H1 (cell line): ENCODE results near the gene NBDY. TPM values are rescaled to one million over a fixed set of nuclear protein-coding genes. Genes with fewer than 3 reads are reported as not detected.

Source experiments
- CTCF ChIA-PET: fragments of 300-600 bp; sonication (Branson Sonifier 250); formaldehyde crosslinking; loops from one replicate; lab custom pipeline; 2021; ENCODE audit not compliant: partially characterized antibody; lab: Charles Lee
- POLR2A ChIA-PET: fragments of 300-600 bp; sonication (Branson Sonifier 250); formaldehyde crosslinking; loops from one replicate; lab custom pipeline; 2021; ENCODE audit warnings: inconsistent platforms; ENCODE audit not compliant: partially characterized antibody; lab: Charles Lee
- DNase-seq, 2 experiments: peaks; one replicate each; pipeline versions ENCODE4 v3.0.0 to v3.0.0-alpha.2; 2010 to 2022; ENCODE audit warnings: low spot score in 2 of 2, low read depth in 1 of 2, mixed read lengths in 1 of 2
- FAIRE-seq: peaks from 2 replicates; lab custom pipeline; 2011; peaks lifted over from hg19 to GRCh38; lab: Jason Lieb, UNC
- H2AFZ ChIP-seq: 2 replicates; pipeline ENCODE4 v1.8.1; 2012; ENCODE audit warnings: low read length, inconsistent platforms
- H2AK5ac ChIP-seq: 2 replicates; pipeline ENCODE4 v1.6.1; 2013; ENCODE audit warnings: low read depth, low read length
- H2BK120ac ChIP-seq: replicated peaks from 2 replicates; pipeline ENCODE3; 2013; ENCODE audit warnings: low read depth, low read length, inconsistent platforms
- H2BK12ac ChIP-seq: 2 replicates; pipeline ENCODE4 v1.6.1; 2013; ENCODE audit warnings: low read depth, low read length
- H2BK15ac ChIP-seq: 2 replicates; pipeline ENCODE4 v1.6.1; 2013; ENCODE audit warnings: low read length
- H2BK20ac ChIP-seq: 2 replicates; pipeline ENCODE4 v1.6.1; 2013; ENCODE audit warnings: low read length
- H2BK5ac ChIP-seq: 2 replicates; pipeline ENCODE4 v1.6.1; 2013; ENCODE audit warnings: low read depth, low read length
- H3K14ac ChIP-seq: 2 replicates; pipeline ENCODE4 v1.6.1; 2013; ENCODE audit warnings: inconsistent platforms; ENCODE audit not compliant: insufficient read length
- H3K18ac ChIP-seq: 2 replicates; pipeline ENCODE4 v1.6.1; 2013; ENCODE audit warnings: low read length; ENCODE audit errors: extremely low read depth
- H3K23ac ChIP-seq: 2 replicates; pipeline ENCODE4 v1.6.1; 2013; ENCODE audit warnings: inconsistent platforms; ENCODE audit not compliant: insufficient read length
- H3K23me2 ChIP-seq: 2 replicates; pipeline ENCODE4 v1.6.1; 2013; ENCODE audit warnings: low read depth, low read length
- H3K27ac ChIP-seq: 2 replicates; pipeline ENCODE4 v1.6.1; 2011; ENCODE audit warnings: low read depth, low read length, inconsistent platforms
- H3K27me3 ChIP-seq, 4 experiments: replicated peaks in 1 of 4; 1 replicate in 1 of 4; 2 replicates in 3 of 4; pipeline versions ENCODE4 v1.6.1 to v1.8.1; 2011 to 2013; ENCODE audit warnings: low read length in 3 of 4, mild to moderate bottlenecking in 3 of 4, inconsistent platforms in 2 of 4, mixed read lengths in 2 of 4, moderate library complexity in 1 of 4; ENCODE audit not compliant: control insufficient read depth in 3 of 4, insufficient read depth in 3 of 4; ENCODE audit errors: extremely low read depth in 1 of 4
- H3K36me3 ChIP-seq, 4 experiments: 2 replicates each; pipeline versions ENCODE4 v1.6.1 to v1.8.1; 2011 to 2013; ENCODE audit warnings: mild to moderate bottlenecking in 4 of 4, low read length in 3 of 4, moderate library complexity in 2 of 4, control low read depth in 1 of 4, inconsistent platforms in 1 of 4; ENCODE audit not compliant: insufficient read depth in 4 of 4, control insufficient read depth in 2 of 4
- H3K4ac ChIP-seq: replicated peaks from 2 replicates; pipeline ENCODE3; 2013; ENCODE audit warnings: low read length, low read depth, mixed read lengths, inconsistent platforms; ENCODE audit not compliant: insufficient read length
- H3K4me1 ChIP-seq, 4 experiments: replicated peaks in 1 of 4; 1 replicate in 1 of 4; 2 replicates in 3 of 4; pipeline versions ENCODE4 v1.6.1 to v1.8.1; 2011 to 2013; ENCODE audit warnings: low read length in 3 of 4, inconsistent platforms in 2 of 4, mixed read lengths in 1 of 4; ENCODE audit not compliant: insufficient read depth in 4 of 4, control insufficient read depth in 3 of 4
- H3K4me2 ChIP-seq, 2 experiments: 2 replicates each; pipeline versions ENCODE4 v1.6.1 to v1.8.1; 2011 to 2013; ENCODE audit warnings: low read depth in 2 of 2, low read length in 2 of 2, control low read depth in 1 of 2, inconsistent platforms in 1 of 2, mild to moderate bottlenecking in 1 of 2; ENCODE audit not compliant: insufficient read depth in 1 of 2
- H3K4me3 ChIP-seq, 4 experiments: fragments of 200-600, 300-600 bp in 1 of 4; sonication (generic), shearing (Covaris generic), sonication (Bioruptor Twin) in 1 of 4; 2 replicates each; pipeline versions ENCODE4 v1.5.1 to v1.8.1; 2011 to 2016; ENCODE audit warnings: low read length in 4 of 4, low read depth in 3 of 4, control low read depth in 2 of 4, inconsistent platforms in 2 of 4, mild to moderate bottlenecking in 2 of 4, mixed read lengths in 1 of 4, moderate library complexity in 1 of 4; ENCODE audit not compliant: insufficient read depth in 2 of 4; ENCODE audit errors: extremely low read depth in 1 of 4
- H3K56ac ChIP-seq: replicated peaks from 2 replicates; pipeline ENCODE3; 2013; ENCODE audit warnings: low read depth, mild to moderate bottlenecking, mixed read lengths, low read length, inconsistent platforms; ENCODE audit not compliant: insufficient read length
- H3K79me1 ChIP-seq: 2 replicates; pipeline ENCODE4 v1.6.1; 2013; ENCODE audit warnings: low read depth, low read length, control low read depth
- H3K79me2 ChIP-seq, 2 experiments: 2 replicates each; pipeline versions ENCODE4 v1.6.1 to v1.8.1; 2012 to 2013; ENCODE audit warnings: low read length in 2 of 2, mild to moderate bottlenecking in 2 of 2, inconsistent platforms in 1 of 2; ENCODE audit not compliant: insufficient read depth in 2 of 2, control insufficient read depth in 1 of 2
- H3K9ac ChIP-seq, 4 experiments: replicated peaks in 1 of 4; 1 replicate in 1 of 4; 2 replicates in 3 of 4; pipeline versions ENCODE4 v1.6.1 to v1.8.1; 2011 to 2013; ENCODE audit warnings: low read depth in 3 of 4, low read length in 3 of 4, control low read depth in 2 of 4, mild to moderate bottlenecking in 2 of 4, moderate library complexity in 2 of 4, inconsistent platforms in 1 of 4; ENCODE audit errors: extremely low read depth in 1 of 4
- H3K9me3 ChIP-seq, 2 experiments: 2 replicates each; pipeline versions ENCODE4 v1.6.1 to v1.8.1; 2012 to 2013; ENCODE audit warnings: mild to moderate bottlenecking in 2 of 2, moderate library complexity in 2 of 2, control low read depth in 1 of 2, inconsistent platforms in 1 of 2, low read depth in 1 of 2, low read length in 1 of 2, mixed read lengths in 1 of 2; ENCODE audit not compliant: insufficient read depth in 2 of 2
- H4K20me1 ChIP-seq, 2 experiments: replicated peaks in 1 of 2; 2 replicates each; pipeline versions ENCODE3 to v1.8.1; 2011 to 2013; ENCODE audit warnings: inconsistent platforms in 2 of 2, low read length in 2 of 2, mild to moderate bottlenecking in 1 of 2; ENCODE audit not compliant: insufficient read depth in 2 of 2, control insufficient read depth in 1 of 2
- H4K5ac ChIP-seq: 2 replicates; pipeline ENCODE4 v1.6.1; 2013; ENCODE audit warnings: low read length, low read depth, mixed read lengths, inconsistent platforms; ENCODE audit not compliant: insufficient read length
- H4K8ac ChIP-seq: 2 replicates; pipeline ENCODE4 v1.8.0; 2013; ENCODE audit warnings: mild to moderate bottlenecking, moderate library complexity, low read length, inconsistent platforms; ENCODE audit not compliant: insufficient read depth; ENCODE audit errors: extremely low read depth
- H4K91ac ChIP-seq: replicated peaks from 2 replicates; pipeline ENCODE3; 2013; ENCODE audit warnings: low read length, mixed read lengths, inconsistent platforms; ENCODE audit not compliant: insufficient read length
- ASH2L ChIP-seq: fragments of 200-600, 300-600 bp; sonication (generic); IDR thresholded peaks from one replicate; pipeline ENCODE4 v1.7.1; 2017; ENCODE audit warnings: low read length
- CBX8 ChIP-seq: fragments of 300-800, 300-1000 bp; sonication (generic); IDR thresholded peaks from 2 replicates; pipeline ENCODE4 v1.7.1; 2016; ENCODE audit warnings: low read depth, low read length, borderline replicate concordance
- CTCF ChIP-seq, 3 experiments: IDR thresholded peaks; 1 replicate in 2 of 3; 2 replicates in 1 of 3; pipeline versions ENCODE4 v1.5.1 to v1.6.1; 2011; ENCODE audit warnings: low read length in 3 of 3, mild to moderate bottlenecking in 3 of 3, inconsistent platforms in 2 of 3, low read depth in 1 of 3, moderate library complexity in 1 of 3; ENCODE audit not compliant: insufficient read depth in 1 of 3; ENCODE audit errors: control extremely low read depth in 1 of 3
- EZH2 ChIP-seq: fragments of 200-600 bp; sonication (generic); IDR thresholded peaks from 2 replicates; pipeline ENCODE4 v1.7.1; 2012; ENCODE audit warnings: low read depth, mild to moderate bottlenecking, moderate library complexity, low read length, inconsistent platforms; ENCODE audit not compliant: severe bottlenecking
- GABPA ChIP-seq: IDR thresholded peaks from 2 replicates; pipeline ENCODE4 v1.6.1; 2011; ENCODE audit warnings: mild to moderate bottlenecking, low read length, moderate library complexity, borderline replicate concordance; ENCODE audit not compliant: insufficient read depth
- MAX ChIP-seq: IDR thresholded peaks from 2 replicates; pipeline ENCODE4 v1.6.1; 2012; ENCODE audit warnings: inconsistent platforms
- SIN3A ChIP-seq, 2 experiments: IDR thresholded peaks in 1 of 2; conservative IDR thresholded peaks in 1 of 2; 2 replicates each; pipeline ENCODE4 v1.6.1; 2011 to 2012; ENCODE audit warnings: low read length in 2 of 2, improper control_type of control experiment in 1 of 2, low read depth in 1 of 2, mild to moderate bottlenecking in 1 of 2
- TAF7 ChIP-seq: optimal IDR thresholded peaks from 2 replicates; pipeline ENCODE3; 2011; ENCODE audit warnings: low read depth, mild to moderate bottlenecking, inconsistent platforms, low read length, moderate library complexity, borderline replicate concordance
- WGBS, 2 experiments: shearing (Covaris generic) in 1 of 2; methylation state at CpG; one replicate each; pipeline versions ENCODE4 v1.1.6 to v1.1.7; 2013 to 2015; ENCODE audit warnings: low lambda C conversion rate in 2 of 2, mixed read lengths in 2 of 2, inconsistent platforms in 1 of 2, low coverage in 1 of 2, missing lambda C conversion rate in 1 of 2; ENCODE audit not compliant: insufficient replicate concordance in 2 of 2, insufficient coverage in 1 of 2, insufficient read length in 1 of 2; ENCODE audit errors: extremely low coverage in 1 of 2, missing lambda C conversion rate in 1 of 2; 5-methylcytosine and 5-hydroxymethylcytosine counted together
- polyA plus RNA-seq, 7 experiments: library from polyadenylated mRNA; depleted of rRNA in 3 of 7; stranded (reverse) in 5 of 7; unstranded in 2 of 7; fragments of >200 nt in 5 of 7; fragments of 200-250 nt in 2 of 7; gene quantifications; 1 replicate in 5 of 7; 2 replicates in 1 of 7; 4 replicates in 1 of 7; pipeline versions ENCODE4 v1.2.1 to v1.2.3, GENCODE V29; 2011 to 2013; ENCODE audit warnings: missing spikeins in 2 of 7, mixed read lengths in 2 of 7
- total RNA-seq: library from RNA; stranded (reverse); fragmentation: NEBNext Ultra II Directional; extraction: Animal tissue kit (Norgen Biotek cat#: 25700); gene quantifications from 2 replicates; pipeline ENCODE4 v1.2.1, GENCODE V29; 2021

NBDY gene
- total and polyA plus RNA-seq, 2 of the 8 experiments (the other 6 are each of a cell fraction or from before 2014, with no cell fraction given), result 42.3 to 57.8 TPM

- no peaks in the 10 kb centered on the region for H4K20me1 ChIP-seq
- POLR2A ChIA-PET, result no interaction called here
- no peak overlapping the region for H3K9ac ChIP-seq
- H3K14ac ChIP-seq, result no peak overlapping the region
- H2BK15ac ChIP-seq, result no peak overlapping the region
- no peak overlapping the region for H3K56ac ChIP-seq
- H3K4ac ChIP-seq, result no peak overlapping the region
- no peaks in the 10 kb centered on the region for H3K23me2 ChIP-seq
- H4K8ac ChIP-seq, result no peak overlapping the region
- no peaks in the 10 kb centered on the region for H3K4me1 ChIP-seq
- WGBS, 2 experiments, result 93% methylated on average over 1 of the region's 1 CpG; no CpG with 5 or more reads in 1 of the 2 experiments
- H2BK120ac ChIP-seq, result no peak overlapping the region
- no peak overlapping the region for H2BK5ac ChIP-seq
- no peak overlapping the region for H2BK12ac ChIP-seq
- H3K23ac ChIP-seq, result no peak overlapping the region
- H3K9me3 ChIP-seq, result no peaks in the 10 kb centered on the region
- H3K79me2 ChIP-seq, result peaks cover 0 to 43% of the 10 kb centered on the region in 2 experiments; a peak in 2 of 4 replicates
- H3K27me3 ChIP-seq, result no peaks in the 10 kb centered on the region
- no peak overlapping the region for H4K91ac ChIP-seq
- FAIRE-seq (no peak), DNase-seq (no peak)
- H2AFZ ChIP-seq, result no peak overlapping the region
- H2AK5ac ChIP-seq, result no peak overlapping the region
- no peak overlapping the region for H4K5ac ChIP-seq
- H3K79me1 ChIP-seq, result no peaks in the 10 kb centered on the region
- H3K4me3 ChIP-seq, result no peak overlapping the region
- H3K4me2 ChIP-seq, result no peak overlapping the region
- CTCF ChIA-PET, result no interaction called here
- H2BK20ac ChIP-seq, result no peak overlapping the region
- no peak overlapping the region for H3K27ac ChIP-seq
- H3K18ac ChIP-seq, result no peak overlapping the region
- no peaks in the 10 kb centered on the region for H3K36me3 ChIP-seq
- TF ChIP-seq TAF7, result no peak
- no peak for TF ChIP-seq EZH2
- no peak for TF ChIP-seq SIN3A (conservative IDR thresholded peaks at IDR 0.05 in 1 of 2, IDR thresholded peaks at IDR 0.05 in 1 of 2; ENCODE audit: low read depth in 1 of 2, low read length in 2 of 2)
- TF ChIP-seq ASH2L, result no peak
- no peak for TF ChIP-seq CBX8
- TF ChIP-seq CTCF (IDR thresholded peaks at IDR 0.05; ENCODE audit: control extremely low read depth in 1 of 3, insufficient read depth in 1 of 3, low read depth in 1 of 3, low read length in 3 of 3), result no peak
- TF ChIP-seq MAX, result no peak
- no peak for TF ChIP-seq GABPA
Observed at GRCh38 chrX:56746996-56747395, 18.0 kb downstream of the NBDY start.
